ENCODE measurements around the gene PTPRM.

GRCh38 chr18:7517852-7518251, 49.3 kb upstream of the PTPRM start:
- TF ChIP-seq, protein P1, sequence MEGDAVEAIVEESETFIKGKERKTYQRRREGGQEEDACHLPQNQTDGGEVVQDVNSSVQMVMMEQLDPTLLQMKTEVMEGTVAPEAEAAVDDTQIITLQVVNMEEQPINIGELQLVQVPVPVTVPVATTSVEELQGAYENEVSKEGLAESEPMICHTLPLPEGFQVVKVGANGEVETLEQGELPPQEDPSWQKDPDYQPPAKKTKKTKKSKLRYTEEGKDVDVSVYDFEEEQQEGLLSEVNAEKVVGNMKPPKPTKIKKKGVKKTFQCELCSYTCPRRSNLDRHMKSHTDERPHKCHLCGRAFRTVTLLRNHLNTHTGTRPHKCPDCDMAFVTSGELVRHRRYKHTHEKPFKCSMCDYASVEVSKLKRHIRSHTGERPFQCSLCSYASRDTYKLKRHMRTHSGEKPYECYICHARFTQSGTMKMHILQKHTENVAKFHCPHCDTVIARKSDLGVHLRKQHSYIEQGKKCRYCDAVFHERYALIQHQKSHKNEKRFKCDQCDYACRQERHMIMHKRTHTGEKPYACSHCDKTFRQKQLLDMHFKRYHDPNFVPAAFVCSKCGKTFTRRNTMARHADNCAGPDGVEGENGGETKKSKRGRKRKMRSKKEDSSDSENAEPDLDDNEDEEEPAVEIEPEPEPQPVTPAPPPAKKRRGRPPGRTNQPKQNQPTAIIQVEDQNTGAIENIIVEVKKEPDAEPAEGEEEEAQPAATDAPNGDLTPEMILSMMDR (IDR thresholded peaks at IDR 0.05; ENCODE audit: low read depth, low read length, poor library complexity, severe bottlenecking): no peak
- TF ChIP-seq EZH2phosphoT487 (IDR thresholded peaks at IDR 0.05; ENCODE audit: borderline replicate concordance, low read length): no peak
